Upper lobe of left lung (tissue), 6 donors: Measurements from ENCODE around the gene GDF15. TPM values are rescaled to one million over a fixed set of nuclear protein-coding genes. Genes with fewer than 3 reads are reported as not detected.

ENCODE experiments used
- ATAC-seq, 2 donors: fragments of 200-7000 bp; cut with Tn5 transposase; one replicate each; pipeline ENCODE4 v1.9.1; 2022; ENCODE audit warnings: mild to moderate bottlenecking in 2 of 2, moderate library complexity in 2 of 2; ENCODE audit not compliant: low FRiP score in 2 of 2
- DNase-seq, 2 donors: peaks; one replicate each; pipeline ENCODE4 v3.0.0-alpha.2; 2019 to 2020
- H3K27ac ChIP-seq, 4 donors: fragments of 200-600 bp; sonication (generic); one replicate each; pipeline ENCODE4 v1.5.1; 2016 to 2019
- H3K27me3 ChIP-seq, 4 donors: fragments of 200-600 bp; sonication (generic); one replicate each; pipeline ENCODE4 v1.5.1; 2017 to 2019
- H3K36me3 ChIP-seq, 4 donors: fragments of 200-600 bp; sonication (generic); one replicate each; pipeline ENCODE4 v1.5.1; 2016 to 2019
- H3K4me1 ChIP-seq, 4 donors: fragments of 200-600 bp; sonication (generic); one replicate each; pipeline ENCODE4 v1.5.1; 2018 to 2019
- H3K4me3 ChIP-seq, 4 donors: fragments of 200-600 bp; sonication (generic); one replicate each; pipeline ENCODE4 v1.5.1; 2017 to 2019; ENCODE audit warnings: mild to moderate bottlenecking in 2 of 4, moderate library complexity in 1 of 4
- H3K9me3 ChIP-seq, 4 donors: fragments of 200-600 bp; sonication (generic); one replicate each; pipeline ENCODE4 v1.5.1; 2018 to 2019
- CTCF ChIP-seq, 6 experiments: fragments of 450-650 bp in 4 of 6; fragments of 200-600 bp in 2 of 6; sonication (generic) in 2 of 6; IDR thresholded peaks; one replicate each; pipeline ENCODE4 v1.5.1; 2016 to 2019; ENCODE audit warnings: antibody characterized with exemption in 6 of 6
- EP300 ChIP-seq, 4 donors: sonication (generic); formaldehyde crosslinking; IDR thresholded peaks; one replicate each; pipeline ENCODE4 v1.5.1; 2017; ENCODE audit warnings: antibody characterized with exemption in 4 of 4, control low read depth in 2 of 4
- POLR2A ChIP-seq, 4 donors: fragments of 450-650 bp; IDR thresholded peaks; one replicate each; pipeline ENCODE4 v1.5.1; 2016 to 2017; ENCODE audit warnings: antibody characterized with exemption in 4 of 4, mild to moderate bottlenecking in 2 of 4
- POLR2AphosphoS5 ChIP-seq, 2 donors: sonication (generic); formaldehyde crosslinking; IDR thresholded peaks; one replicate each; pipeline ENCODE4 v1.5.1; 2017; ENCODE audit warnings: antibody characterized with exemption in 2 of 2
- WGBS, 2 donors: methylation state at CpG; one replicate each; pipeline ENCODE4 v1.1.5; 2017 to 2018; 5-methylcytosine and 5-hydroxymethylcytosine counted together
- total RNA-seq, 6 donors: library from RNA; depleted of rRNA in 4 of 6; stranded (reverse); fragments of >200 nt in 4 of 6; gene quantifications; one replicate each; pipeline versions ENCODE4 v1.1.0 to v1.2.1, GENCODE V29; 2016 to 2021
- donor health status: DM: no; HTN: no; CAD: no; lungs with moderate emphysema.
- donor health status: DM: no; HTN: yes; CAD: no; lungs with severe emphysema.

Gene GDF15
- total RNA-seq, 6 donors from 2014 or later, result 42.5 to 126 (median 68.7) TPM

GRCh38 chr19:18388100-18388959 lies 2.4 kb downstream of the GDF15 start:
- TF ChIP-seq EP300 (IDR thresholded peaks at IDR 0.05) (no peak), CTCF (IDR thresholded peaks at IDR 0.05) (peak; percentile 98 to 100 (median 100)), POLR2A (IDR thresholded peaks at IDR 0.05) (peak in 2 of 4 donors; percentile 47 to 63), POLR2AphosphoS5 (IDR thresholded peaks at IDR 0.05) (peak in 1 of 2 donors; percentile 47)
- no peaks in the 10 kb centered on the region for H3K36me3 ChIP-seq
- peak overlapping the region in 2 of 4 donors; percentile 59 to 69 for H3K27ac ChIP-seq
- ATAC-seq (peak; percentile 86 to 90), DNase-seq (peak; percentile 87 to 98)
- peaks cover 15 to 46% (median 39%) of the 10 kb centered on the region in 4 donors for H3K4me1 ChIP-seq
- H3K27me3 ChIP-seq, result no peaks in the 10 kb centered on the region
- 7 to 30% methylated on average over 17 to 37 of the region's 86 CpGs for WGBS, 2 donors
- no peaks in the 10 kb centered on the region for H3K9me3 ChIP-seq
- peak overlapping the region; percentile 17 to 52 (median 42) for H3K4me3 ChIP-seq

- Histone ChIP-seq H3K4me3 (peak overlapping the region in 3 of 4 donors; percentile 35 to 52 (median 49)), H3K4me1 (peaks cover 15 to 46% (median 39%) of the 10 kb centered on the region in 4 donors), H3K9me3 (no peaks in the 10 kb centered on the region), H3K27ac (peak overlapping the region in 2 of 4 donors; percentile 18 to 59), H3K27me3 (no peaks in the 10 kb centered on the region), H3K36me3 (no peaks in the 10 kb centered on the region)
- 79 to 92% methylated on average over 13 of the region's 13 CpGs for WGBS, 2 donors
- DNase-seq (no peak), ATAC-seq (no peak)
- no peak for TF ChIP-seq POLR2AphosphoS5 (IDR thresholded peaks at IDR 0.05)
- TF ChIP-seq CTCF (IDR thresholded peaks at IDR 0.05), result no peak
- no peak for TF ChIP-seq POLR2A (IDR thresholded peaks at IDR 0.05)
- no peak for TF ChIP-seq EP300 (IDR thresholded peaks at IDR 0.05)
Observed at GRCh38 chr19:18388960-18389725, 3.2 kb downstream of the GDF15 start.

- no peak for ATAC-seq
- H3K9me3 ChIP-seq, result no peaks in the 10 kb centered on the region
- H3K36me3 ChIP-seq, result no peaks in the 10 kb centered on the region
- H3K27me3 ChIP-seq, result no peaks in the 10 kb centered on the region
- no peak for TF ChIP-seq EP300 (IDR thresholded peaks at IDR 0.05)
- TF ChIP-seq POLR2AphosphoS5 (IDR thresholded peaks at IDR 0.05), result no peak
- no peak for TF ChIP-seq CTCF (IDR thresholded peaks at IDR 0.05)
- TF ChIP-seq POLR2A (IDR thresholded peaks at IDR 0.05), result no peak
- no peak overlapping the region for H3K27ac ChIP-seq
- H3K4me1 ChIP-seq, result peaks cover 15 to 46% (median 37%) of the 10 kb centered on the region in 4 donors
- DNase-seq, result no peak
- no peak overlapping the region for H3K4me3 ChIP-seq
Observed at GRCh38 chr19:18389726-18390064, 3.7 kb downstream of the GDF15 start.

- no peak overlapping the region for H3K4me3 ChIP-seq
- H3K9me3 ChIP-seq, result no peaks in the 10 kb centered on the region
- 77 to 92% methylated on average over 6 of the region's 6 CpGs for WGBS, 2 donors
- DNase-seq (no peak), ATAC-seq (no peak)
- no peaks in the 10 kb centered on the region for H3K36me3 ChIP-seq
- no peak for TF ChIP-seq CTCF (IDR thresholded peaks at IDR 0.05)
- no peak for TF ChIP-seq EP300 (IDR thresholded peaks at IDR 0.05)
- no peak for TF ChIP-seq POLR2AphosphoS5 (IDR thresholded peaks at IDR 0.05)
- no peak for TF ChIP-seq POLR2A (IDR thresholded peaks at IDR 0.05)
- no peak overlapping the region for H3K27ac ChIP-seq
- peaks cover 15 to 46% (median 35%) of the 10 kb centered on the region in 4 donors for H3K4me1 ChIP-seq
- no peaks in the 10 kb centered on the region for H3K27me3 ChIP-seq
Observed at GRCh38 chr19:18390065-18390907, 4.3 kb downstream of the GDF15 start.
